HepG2 (cell line): ENCODE results near the gene PIP5KL1. TPM values are rescaled to one million over a fixed set of nuclear protein-coding genes. Genes with fewer than 3 reads are reported as not detected.

Experiments
- ATM ChIP-seq: fragments of 450-650 bp; IDR thresholded peaks from 2 replicates; pipeline ENCODE4 v1.7.1; 2017; ENCODE audit warnings: mild to moderate bottlenecking, borderline replicate concordance
- DNMT3B ChIP-seq: conservative IDR thresholded peaks from 2 replicates; pipeline ENCODE4 v1.6.1; 2016; ENCODE audit warnings: missing biosample characterization, control low read depth
- HBP1 ChIP-seq: IDR thresholded peaks from 2 replicates; pipeline ENCODE4 v1.6.1; 2016; ENCODE audit warnings: low read depth, control low read depth
- JUNB ChIP-seq: sonication (generic); formaldehyde crosslinking; IDR thresholded peaks from 2 replicates; pipeline ENCODE4 v1.8.0; 2022; ENCODE audit warnings: missing genetic modification reagents, mild to moderate bottlenecking, borderline replicate concordance
- NFE2L2 ChIP-seq: fragments of 150-350 bp; IDR thresholded peaks from 2 replicates; pipeline ENCODE4 v1.6.1; 2014; ENCODE audit warnings: low read length
- RAD51 ChIP-seq: fragments of 450-650 bp; IDR thresholded peaks from 2 replicates; pipeline ENCODE4 v1.6.1; 2016; ENCODE audit warnings: borderline replicate concordance
- RBM39 ChIP-seq: fragments of 200-400 bp; formaldehyde crosslinking; IDR thresholded peaks from one replicate; pipeline ENCODE4 v1.6.1; 2018; ENCODE audit warnings: antibody characterized with exemption, mild to moderate bottlenecking, low read depth, low read length; ENCODE audit not compliant: poor library complexity, severe bottlenecking
- SOX5 ChIP-seq: IDR thresholded peaks from 2 replicates; pipeline ENCODE4 v1.6.1; 2016; ENCODE audit warnings: borderline replicate concordance
- ZBTB42 ChIP-seq: sonication (generic); formaldehyde crosslinking; IDR thresholded peaks from 2 replicates; pipeline ENCODE4 v1.5.0; 2020; ENCODE audit warnings: mild to moderate bottlenecking, missing genetic modification reagents
- ZMYM3 ChIP-seq: sonication (generic); formaldehyde crosslinking; IDR thresholded peaks from 2 replicates; pipeline ENCODE4 v1.5.1; 2020; ENCODE audit warnings: mild to moderate bottlenecking, missing genetic modification reagents
- ZNF138 ChIP-seq: sonication (generic); formaldehyde crosslinking; IDR thresholded peaks from 2 replicates; pipeline ENCODE4 v1.5.0; 2020; ENCODE audit warnings: mild to moderate bottlenecking, low read depth, missing genetic modification reagents
- ZNF143 ChIP-seq: sonication (generic); formaldehyde crosslinking; IDR thresholded peaks from 2 replicates; pipeline ENCODE4 v1.4.0; 2020; ENCODE audit warnings: missing genetic modification reagents
- ZNF333 ChIP-seq: sonication (generic); formaldehyde crosslinking; IDR thresholded peaks from 2 replicates; pipeline ENCODE4 v1.4.0; 2020; ENCODE audit warnings: mild to moderate bottlenecking, missing genetic modification reagents, borderline replicate concordance
- ZNF362 ChIP-seq: sonication (generic); formaldehyde crosslinking; IDR thresholded peaks from 2 replicates; pipeline ENCODE4 v1.4.0; 2020; ENCODE audit warnings: missing genetic modification reagents, mild to moderate bottlenecking, borderline replicate concordance
- ZNF556 ChIP-seq: sonication (generic); formaldehyde crosslinking; IDR thresholded peaks from 2 replicates; pipeline ENCODE4 v1.4.0; 2020; ENCODE audit warnings: mild to moderate bottlenecking, missing genetic modification reagents, borderline replicate concordance
- ZNF644 ChIP-seq: IDR thresholded peaks from 2 replicates; pipeline ENCODE4 v1.6.1; 2016; ENCODE audit warnings: low read depth
- ZNF766 ChIP-seq: sonication (generic); formaldehyde crosslinking; IDR thresholded peaks from 2 replicates; pipeline ENCODE4 v1.5.0; 2020; ENCODE audit warnings: missing genetic modification reagents, borderline replicate concordance
- ZNF773 ChIP-seq: sonication (generic); formaldehyde crosslinking; IDR thresholded peaks from 2 replicates; pipeline ENCODE4 v1.4.0; 2020; ENCODE audit warnings: missing genetic modification reagents, borderline replicate concordance
- ZNF790 ChIP-seq: sonication (generic); formaldehyde crosslinking; IDR thresholded peaks from 2 replicates; pipeline ENCODE4 v1.8.0; 2022; ENCODE audit warnings: missing genetic modification reagents, mild to moderate bottlenecking, borderline replicate concordance
- ZNF879 ChIP-seq: sonication (generic); formaldehyde crosslinking; IDR thresholded peaks from 2 replicates; pipeline ENCODE4 v1.8.1; 2023; ENCODE audit warnings: missing genetic modification reagents
- ZSCAN20 ChIP-seq: sonication (generic); formaldehyde crosslinking; IDR thresholded peaks from 2 replicates; pipeline ENCODE4 v1.4.0; 2020; ENCODE audit warnings: missing genetic modification reagents, mild to moderate bottlenecking, borderline replicate concordance
- polyA plus RNA-seq, 8 experiments: library from polyadenylated mRNA; depleted of rRNA in 3 of 8; stranded (reverse) in 7 of 8; unstranded in 1 of 8; fragments of >200 nt; fragmentation: Illumina TruSeq in 4 of 8; extraction: Trizol in 4 of 8; gene quantifications; 2 replicates each; pipeline versions ENCODE4 v1.2.1 to v1.2.3, GENCODE V29; 2011 to 2016; ENCODE audit warnings: low read depth in 4 of 8, missing spikeins in 1 of 8, mixed read lengths in 1 of 8; ENCODE audit not compliant: insufficient read depth in 1 of 8
- total RNA-seq, 5 experiments: library from RNA; depleted of rRNA; stranded (reverse); fragments of >200 nt; fragmentation: Illumina TruSeq; extraction: Trizol; gene quantifications; 2 replicates each; pipeline ENCODE4 v1.2.3, GENCODE V29; 2016; ENCODE audit warnings: low read depth in 1 of 5
- TF ChIP-seq, protein P1 (sequence below): IDR thresholded peaks from 2 replicates; pipeline ENCODE4 v1.6.1; 2016; ENCODE audit warnings: control low read depth
- TF ChIP-seq, protein P2 (sequence below): sonication (generic); formaldehyde crosslinking; IDR thresholded peaks from 2 replicates; pipeline ENCODE4 v1.4.0; 2020; ENCODE audit warnings: mild to moderate bottlenecking, missing genetic modification reagents
- TF ChIP-seq, protein P3 (sequence below): sonication (generic); formaldehyde crosslinking; IDR thresholded peaks from 2 replicates; pipeline ENCODE4 v1.8.0; 2022; ENCODE audit warnings: mild to moderate bottlenecking, missing genetic modification reagents, borderline replicate concordance

Gene PIP5KL1
- total and polyA plus RNA-seq, 2 of the 13 experiments (the other 11 are each of a cell fraction or from before 2014, with no cell fraction given), result 0.20 to 0.49 TPM

- TF ChIP-seq ZNF766 (CRISPR knock-in tag), result peak; percentile 53; the same call in 1 of the 2 replicates
- peak; percentile 95 for TF ChIP-seq RBM39
- peak; percentile 87 for TF ChIP-seq ZMYM3 (CRISPR knock-in tag)
- TF ChIP-seq ZSCAN20 (CRISPR knock-in tag), result no peak
- no peak for TF ChIP-seq ZNF362 (CRISPR knock-in tag)
- TF ChIP-seq ATM, result no peak
- TF ChIP-seq ZNF556 (CRISPR knock-in tag), result peak; percentile 38; the same call in 1 of the 2 replicates
- peak; percentile 98 for TF ChIP-seq ZNF644
- TF ChIP-seq ZNF333, result no peak
- TF ChIP-seq ZNF773 (CRISPR knock-in tag), result no peak
- no peak for TF ChIP-seq ZNF138 (CRISPR knock-in tag)
- TF ChIP-seq DNMT3B, result peak; percentile 38; the same call in 1 of the 2 replicates
- TF ChIP-seq ZBTB42, result no peak
- TF ChIP-seq SOX5, result peak; percentile 100
- peak; percentile 92 for TF ChIP-seq ZNF143 (CRISPR knock-in tag)
- no peak for TF ChIP-seq RAD51
- peak; percentile 78 for TF ChIP-seq HBP1
- no peak for TF ChIP-seq NFE2L2
- TF ChIP-seq JUNB (CRISPR knock-in tag), result 0 out of 2 replicates have a peak, but pooled peaks have one; percentile 20
- no peak for TF ChIP-seq ZNF879 (CRISPR knock-in tag)
- TF ChIP-seq, protein P1, sequence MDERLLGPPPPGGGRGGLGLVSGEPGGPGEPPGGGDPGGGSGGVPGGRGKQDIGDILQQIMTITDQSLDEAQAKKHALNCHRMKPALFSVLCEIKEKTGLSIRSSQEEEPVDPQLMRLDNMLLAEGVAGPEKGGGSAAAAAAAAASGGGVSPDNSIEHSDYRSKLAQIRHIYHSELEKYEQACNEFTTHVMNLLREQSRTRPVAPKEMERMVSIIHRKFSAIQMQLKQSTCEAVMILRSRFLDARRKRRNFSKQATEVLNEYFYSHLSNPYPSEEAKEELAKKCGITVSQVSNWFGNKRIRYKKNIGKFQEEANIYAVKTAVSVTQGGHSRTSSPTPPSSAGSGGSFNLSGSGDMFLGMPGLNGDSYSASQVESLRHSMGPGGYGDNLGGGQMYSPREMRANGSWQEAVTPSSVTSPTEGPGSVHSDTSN (CRISPR knock-in tag), result 0 out of 2 replicates have a peak, but pooled peaks have one; percentile 10
- TF ChIP-seq, protein P2, sequence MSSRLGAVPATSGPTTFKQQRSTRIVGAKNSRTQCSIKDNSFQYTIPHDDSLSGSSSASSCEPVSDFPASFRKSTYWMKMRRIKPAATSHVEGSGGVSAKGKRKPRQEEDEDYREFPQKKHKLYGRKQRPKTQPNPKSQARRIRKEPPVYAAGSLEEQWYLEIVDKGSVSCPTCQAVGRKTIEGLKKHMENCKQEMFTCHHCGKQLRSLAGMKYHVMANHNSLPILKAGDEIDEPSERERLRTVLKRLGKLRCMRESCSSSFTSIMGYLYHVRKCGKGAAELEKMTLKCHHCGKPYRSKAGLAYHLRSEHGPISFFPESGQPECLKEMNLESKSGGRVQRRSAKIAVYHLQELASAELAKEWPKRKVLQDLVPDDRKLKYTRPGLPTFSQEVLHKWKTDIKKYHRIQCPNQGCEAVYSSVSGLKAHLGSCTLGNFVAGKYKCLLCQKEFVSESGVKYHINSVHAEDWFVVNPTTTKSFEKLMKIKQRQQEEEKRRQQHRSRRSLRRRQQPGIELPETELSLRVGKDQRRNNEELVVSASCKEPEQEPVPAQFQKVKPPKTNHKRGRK (CRISPR knock-in tag), result no peak
- TF ChIP-seq, protein P3, sequence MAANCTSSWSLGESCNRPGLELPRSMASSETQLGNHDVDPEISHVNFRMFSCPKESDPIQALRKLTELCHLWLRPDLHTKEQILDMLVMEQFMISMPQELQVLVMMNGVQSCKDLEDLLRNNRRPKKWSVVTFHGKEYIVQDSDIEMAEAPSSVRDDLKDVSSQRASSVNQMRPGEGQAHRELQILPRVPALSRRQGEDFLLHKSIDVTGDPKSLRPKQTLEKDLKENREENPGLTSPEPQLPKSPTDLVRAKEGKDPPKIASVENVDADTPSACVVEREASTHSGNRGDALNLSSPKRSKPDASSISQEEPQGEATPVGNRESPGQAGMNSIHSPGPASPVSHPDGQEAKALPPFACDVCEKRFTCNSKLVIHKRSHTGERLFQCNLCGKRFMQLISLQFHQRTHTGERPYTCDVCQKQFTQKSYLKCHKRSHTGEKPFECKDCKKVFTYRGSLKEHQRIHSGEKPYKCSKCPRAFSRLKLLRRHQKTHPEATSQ (CRISPR knock-in tag), result peak; percentile 57; the same call in 1 of the 2 replicates
- no peak for TF ChIP-seq ZNF790 (CRISPR knock-in tag)
These were observed 20.1 kb upstream of the PIP5KL1 start (continued) for GRCh38 chr9:127950513-127951289.
